Panc1 (cell line): ENCODE data around the gene NLN.

Experiments used
- CTCF ChIP-seq: fragments of 450-650 bp; IDR thresholded peaks from 2 replicates; pipeline ENCODE4 v1.5.1; 2017; ENCODE audit warnings: mild to moderate bottlenecking
- POLR2AphosphoS5 ChIP-seq: IDR thresholded peaks from 2 replicates; pipeline ENCODE4 v1.6.1; 2012; ENCODE audit warnings: mild to moderate bottlenecking, low read depth, low read length, moderate library complexity
- SIN3A ChIP-seq: IDR thresholded peaks from 2 replicates; pipeline ENCODE4 v1.6.1; 2012; ENCODE audit warnings: low read depth, mild to moderate bottlenecking, low read length, moderate library complexity, borderline replicate concordance; ENCODE audit not compliant: insufficient read depth
- TCF7L2 ChIP-seq: IDR thresholded peaks from 2 replicates; pipeline ENCODE4 v1.6.1; 2011; ENCODE audit warnings: mild to moderate bottlenecking, low read depth, low read length, inconsistent platforms
- TF ChIP-seq, protein P1 (sequence below), 2 experiments: IDR thresholded peaks; 2 replicates each; pipeline ENCODE4 v1.6.1; 2011 to 2012; ENCODE audit warnings: low read depth in 2 of 2, control low read depth in 1 of 2, low read length in 1 of 2, mild to moderate bottlenecking in 1 of 2, moderate library complexity in 1 of 2; ENCODE audit not compliant: insufficient read depth in 1 of 2

- no peak for TF ChIP-seq CTCF
- TF ChIP-seq, protein P1, sequence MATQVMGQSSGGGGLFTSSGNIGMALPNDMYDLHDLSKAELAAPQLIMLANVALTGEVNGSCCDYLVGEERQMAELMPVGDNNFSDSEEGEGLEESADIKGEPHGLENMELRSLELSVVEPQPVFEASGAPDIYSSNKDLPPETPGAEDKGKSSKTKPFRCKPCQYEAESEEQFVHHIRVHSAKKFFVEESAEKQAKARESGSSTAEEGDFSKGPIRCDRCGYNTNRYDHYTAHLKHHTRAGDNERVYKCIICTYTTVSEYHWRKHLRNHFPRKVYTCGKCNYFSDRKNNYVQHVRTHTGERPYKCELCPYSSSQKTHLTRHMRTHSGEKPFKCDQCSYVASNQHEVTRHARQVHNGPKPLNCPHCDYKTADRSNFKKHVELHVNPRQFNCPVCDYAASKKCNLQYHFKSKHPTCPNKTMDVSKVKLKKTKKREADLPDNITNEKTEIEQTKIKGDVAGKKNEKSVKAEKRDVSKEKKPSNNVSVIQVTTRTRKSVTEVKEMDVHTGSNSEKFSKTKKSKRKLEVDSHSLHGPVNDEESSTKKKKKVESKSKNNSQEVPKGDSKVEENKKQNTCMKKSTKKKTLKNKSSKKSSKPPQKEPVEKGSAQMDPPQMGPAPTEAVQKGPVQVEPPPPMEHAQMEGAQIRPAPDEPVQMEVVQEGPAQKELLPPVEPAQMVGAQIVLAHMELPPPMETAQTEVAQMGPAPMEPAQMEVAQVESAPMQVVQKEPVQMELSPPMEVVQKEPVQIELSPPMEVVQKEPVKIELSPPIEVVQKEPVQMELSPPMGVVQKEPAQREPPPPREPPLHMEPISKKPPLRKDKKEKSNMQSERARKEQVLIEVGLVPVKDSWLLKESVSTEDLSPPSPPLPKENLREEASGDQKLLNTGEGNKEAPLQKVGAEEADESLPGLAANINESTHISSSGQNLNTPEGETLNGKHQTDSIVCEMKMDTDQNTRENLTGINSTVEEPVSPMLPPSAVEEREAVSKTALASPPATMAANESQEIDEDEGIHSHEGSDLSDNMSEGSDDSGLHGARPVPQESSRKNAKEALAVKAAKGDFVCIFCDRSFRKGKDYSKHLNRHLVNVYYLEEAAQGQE (IDR thresholded peaks at IDR 0.05; ENCODE audit: insufficient read depth in 1 of 2, low read depth in 2 of 2, low read length in 1 of 2) = no peak
- TF ChIP-seq TCF7L2 = no peak
- TF ChIP-seq SIN3A = no peak
- no peak for TF ChIP-seq POLR2AphosphoS5
These were observed 53.5 kb downstream of the NLN start for GRCh38 chr5:65775476-65775875.
